Activated CD4-positive, alpha-beta T cell treated with anti-CD3 and anti-CD28 coated beads, Interleukin-2, amount 50 U/mL, for 4 hours (primary cell): Measurements from ENCODE around the gene ATXN7.

Experiments
- DNase-seq, 2 experiments: peaks; one replicate each; pipeline ENCODE4 v3.0.0-alpha.2; 2020

Gene ATXN7

GRCh38 chr3:63936925-63937324 lies 73.3 kb downstream of the ATXN7 start:
- no peak for DNase-seq

GRCh38 chr3:63937661-63938651 lies 74.3 kb downstream of the ATXN7 start:
- DNase-seq, result no peak

DNA sequence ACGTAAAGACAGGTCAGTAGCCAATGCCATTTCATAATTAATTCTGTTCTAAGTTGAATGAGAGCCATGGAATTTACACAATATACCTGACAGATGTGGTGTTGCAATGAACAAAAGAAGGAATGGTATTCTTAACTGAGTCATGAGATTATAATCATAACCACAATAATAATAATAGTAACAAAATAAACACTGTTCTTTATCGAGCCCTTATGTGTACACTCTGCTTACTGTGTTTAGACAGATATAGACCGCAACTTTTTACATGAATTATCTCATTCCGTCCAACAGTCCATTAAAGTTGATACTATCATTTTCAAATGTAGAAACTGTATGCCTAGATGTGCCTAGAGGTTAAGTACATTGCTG lies 76.7 kb downstream of the ATXN7 start:
- no peak for DNase-seq

GRCh38 chr3:63942528-63942927 lies 78.9 kb downstream of the ATXN7 start:
- no peak for DNase-seq

DNA sequence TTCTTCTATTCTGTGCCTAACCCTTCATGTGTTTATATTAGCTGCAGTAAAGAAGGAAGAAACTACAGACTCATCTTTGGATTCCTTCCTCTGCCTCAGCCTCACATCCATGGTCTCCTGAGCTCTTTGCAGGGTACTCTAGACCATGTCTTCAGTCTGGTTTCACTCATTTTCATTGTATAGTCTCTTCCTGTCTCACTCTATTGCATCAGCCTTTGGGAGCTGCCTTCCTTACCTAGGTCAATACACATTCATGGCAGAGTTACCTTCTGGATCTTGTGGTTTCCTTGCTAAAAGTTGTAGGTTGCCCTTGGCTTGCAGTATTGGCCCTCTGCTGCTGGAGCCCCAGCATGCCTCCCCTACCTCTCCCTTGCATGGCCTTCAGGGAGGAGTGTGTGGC lies 80.0 kb downstream of the ATXN7 start:
- no peak for DNase-seq

DNA sequence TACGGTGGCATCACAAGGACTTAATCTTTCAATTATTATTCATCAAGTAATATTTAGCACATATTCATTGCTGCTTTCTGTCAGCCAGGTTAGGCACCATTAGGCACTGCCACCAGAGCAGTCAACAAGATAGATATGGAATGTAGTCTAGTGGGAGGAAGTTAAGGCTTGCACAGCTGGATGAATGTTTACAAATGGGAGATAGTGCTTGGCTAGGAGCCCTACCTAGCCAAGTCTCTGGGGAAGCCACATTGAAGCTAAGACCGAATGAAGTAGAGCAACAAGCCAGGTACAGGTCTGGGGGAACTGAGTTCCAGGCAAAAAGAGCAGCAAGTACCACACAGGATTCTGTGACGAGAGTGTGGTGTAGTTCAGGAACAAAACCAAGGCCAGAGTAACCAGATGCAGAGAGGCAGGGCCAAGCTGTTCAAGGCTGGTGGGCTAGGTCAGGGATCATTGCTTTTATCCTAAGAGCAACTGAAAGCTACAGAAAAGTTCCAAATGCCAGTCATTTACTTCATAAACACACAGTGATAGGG lies 82.0 kb downstream of the ATXN7 start:
- no peak for DNase-seq

GRCh38 chr3:63946753-63947152 lies 83.1 kb downstream of the ATXN7 start:
- DNase-seq, result no peak

DNA sequence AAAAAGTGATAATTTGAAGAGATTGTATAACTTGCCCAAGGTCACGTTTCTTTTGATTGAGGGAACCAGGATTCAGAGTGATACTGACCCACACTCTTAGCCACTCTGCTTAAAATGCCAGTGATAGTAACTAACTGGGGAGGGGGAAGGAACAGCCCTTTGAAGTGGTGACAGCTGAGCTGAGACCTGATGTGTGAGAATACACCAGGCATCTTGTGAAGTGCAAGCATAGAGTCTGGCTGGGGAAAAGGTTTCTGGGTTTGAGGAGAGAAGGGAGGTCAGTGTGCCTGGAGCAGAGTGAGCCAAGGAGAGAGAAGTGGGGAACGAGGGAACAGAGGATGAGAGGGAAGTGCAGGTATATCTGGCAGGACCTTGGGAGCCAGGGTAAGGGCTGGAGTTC lies 83.9 kb downstream of the ATXN7 start:
- DNase-seq, result no peak

GRCh38 chr3:63949005-63949404 lies 85.3 kb downstream of the ATXN7 start:
- DNase-seq, result no peak

- DNase-seq, result no peak
Observed at GRCh38 chr3:63950698-63951097, 87.0 kb downstream of the ATXN7 start.

DNA sequence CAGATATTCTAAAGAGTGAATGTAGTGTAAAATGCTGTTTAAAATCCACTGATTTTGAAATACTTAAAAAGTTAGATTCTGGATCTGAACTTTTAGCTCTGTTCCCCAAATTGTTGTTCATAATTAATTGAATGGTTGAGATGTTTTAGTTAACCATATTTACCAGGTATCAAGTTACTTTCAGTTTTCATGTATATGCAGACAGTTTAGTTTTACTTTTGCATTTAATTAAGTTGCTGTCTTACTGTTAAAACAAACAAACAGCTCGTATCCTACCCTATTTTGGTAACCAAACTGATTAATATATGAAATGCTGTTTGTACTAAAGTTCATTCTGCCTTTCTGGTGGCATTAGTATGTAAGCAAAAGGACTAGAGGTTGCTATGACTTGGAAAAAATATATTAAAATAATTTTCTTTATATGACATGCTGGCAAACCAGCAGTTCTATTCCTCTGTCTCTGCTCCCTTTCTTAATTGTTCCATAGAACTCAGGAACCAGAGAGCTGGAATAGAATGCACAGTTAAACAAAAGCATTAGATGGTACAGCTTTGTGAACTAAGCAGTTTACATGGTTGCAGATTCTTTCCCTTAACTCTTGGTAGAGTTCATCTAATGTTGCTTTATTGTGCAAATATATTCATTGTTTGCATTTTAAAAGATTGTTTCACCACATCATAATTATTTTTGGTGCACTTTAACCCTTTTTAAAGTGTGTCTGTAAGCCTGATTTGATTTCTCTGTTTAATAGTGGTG lies 88.0 kb downstream of the ATXN7 start:
- DNase-seq, result no peak

- DNase-seq, result no peak
Observed at GRCh38 chr3:63952248-63952594, 88.6 kb downstream of the ATXN7 start.

DNA sequence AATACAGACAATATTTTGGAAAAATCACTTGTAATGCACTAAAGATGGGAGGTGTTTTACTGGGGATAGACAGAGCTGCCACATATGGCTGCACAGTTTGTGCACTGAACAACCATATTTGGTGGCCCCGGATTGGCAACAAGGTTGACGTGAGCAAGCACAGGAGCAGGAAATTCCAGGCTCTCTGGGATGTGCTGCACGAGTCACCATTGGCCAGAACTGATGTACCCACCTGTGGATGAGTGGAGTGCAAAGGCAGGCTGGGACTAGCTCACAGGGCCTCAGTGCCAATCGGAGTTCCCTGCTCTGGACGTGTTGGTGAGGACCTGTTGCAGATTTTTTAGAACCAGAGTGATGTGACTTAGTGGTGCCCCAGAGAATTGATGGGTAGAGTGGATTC lies 90.5 kb downstream of the ATXN7 start:
- DNase-seq, result no peak

DNA sequence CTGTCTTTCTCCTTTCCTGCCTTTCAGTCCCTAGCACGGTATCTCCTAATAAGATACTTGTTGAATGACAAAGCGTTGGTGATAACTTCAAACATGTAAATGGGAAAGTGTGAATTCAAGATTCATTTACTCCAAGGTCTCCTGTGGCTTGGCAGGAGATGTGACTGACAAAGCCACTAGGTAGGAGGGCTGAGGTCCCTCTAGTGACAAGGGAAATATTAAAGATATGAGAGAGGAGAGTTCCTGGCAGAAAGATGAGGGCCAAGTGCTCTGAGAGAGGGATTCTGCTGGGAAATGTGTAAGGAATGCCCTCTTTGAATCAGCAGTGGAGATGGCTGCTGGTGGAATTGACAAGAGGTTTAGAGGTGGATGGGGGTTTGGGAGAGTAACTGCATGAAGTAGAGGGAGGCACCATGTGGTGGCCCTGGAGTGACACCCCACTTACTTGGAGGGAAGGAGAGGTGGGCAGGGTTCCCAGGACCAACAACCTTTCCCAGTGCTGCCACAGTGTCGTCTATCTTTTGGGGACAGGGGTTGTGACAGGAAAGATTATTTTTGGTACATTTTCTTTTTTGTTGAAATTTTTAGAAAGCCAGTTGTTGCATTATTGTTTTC lies 91.5 kb downstream of the ATXN7 start:
- no peak for DNase-seq

DNA sequence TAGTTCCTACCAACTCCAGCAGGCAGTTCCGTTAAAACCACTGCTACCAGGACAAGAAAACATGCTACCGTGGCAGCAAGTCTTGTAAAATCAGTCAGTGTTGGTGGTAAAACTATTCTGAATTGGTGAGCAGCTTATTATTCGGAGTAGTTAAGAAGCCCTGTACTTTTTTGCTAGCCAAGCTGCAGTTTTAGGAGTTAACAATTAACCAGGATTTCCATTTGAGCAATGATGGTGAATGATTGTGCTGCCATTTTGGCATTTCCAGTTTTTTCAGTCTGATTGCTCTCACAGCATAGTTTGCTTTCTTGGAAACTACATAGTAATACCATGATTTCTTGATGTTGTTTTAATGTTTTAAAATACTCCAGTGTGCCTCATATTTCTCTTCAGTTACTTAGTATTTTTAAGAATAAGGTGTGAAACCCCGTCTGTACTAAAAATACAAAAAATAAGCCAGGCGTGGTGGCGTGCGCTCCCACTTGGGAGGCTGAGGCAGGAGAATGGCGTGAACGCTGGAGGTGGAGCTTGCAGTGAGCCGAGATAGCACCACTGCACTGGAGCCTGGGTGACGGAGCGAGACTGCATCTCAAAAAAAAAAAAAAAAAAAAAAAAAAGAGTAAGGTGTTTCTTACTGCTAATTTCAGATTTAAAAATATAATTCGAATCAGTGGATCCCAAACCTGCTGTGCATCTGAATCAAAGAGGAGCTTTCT lies 92.3 kb downstream of the ATXN7 start:
- DNase-seq, result no peak

DNA sequence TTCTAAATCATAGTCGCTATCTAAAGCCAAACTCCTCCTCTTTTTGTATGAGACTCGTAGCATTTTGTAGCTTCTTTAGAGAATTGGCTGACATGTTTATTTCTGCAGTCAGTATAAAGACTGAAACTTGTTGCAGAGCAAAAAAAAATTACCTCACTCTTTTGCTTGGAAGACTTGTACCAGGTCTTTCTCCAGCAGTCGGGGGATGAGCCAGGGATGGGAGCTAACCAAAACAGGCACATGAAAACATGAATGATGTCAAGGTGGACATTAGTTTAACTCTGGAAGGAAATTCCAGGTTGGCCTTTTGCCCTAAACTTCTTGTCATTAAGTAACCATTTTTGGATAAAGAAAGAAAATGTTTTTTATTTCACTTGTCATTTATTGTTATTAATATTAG lies 95.5 kb downstream of the ATXN7 start:
- DNase-seq, result no peak

GRCh38 chr3:63960048-63960711 lies 96.5 kb downstream of the ATXN7 start:
- no peak for DNase-seq

GRCh38 chr3:63961891-63962290 lies 98.2 kb downstream of the ATXN7 start:
- DNase-seq, result no peak

- DNase-seq, result no peak
Observed at GRCh38 chr3:63963496-63963895, 99.8 kb downstream of the ATXN7 start.

- DNase-seq, result no peak
Observed at GRCh38 chr3:63964681-63965485, 101.2 kb downstream of the ATXN7 start.

GRCh38 chr3:63966007-63966406 lies 102.3 kb downstream of the ATXN7 start:
- DNase-seq, result no peak
